Heart left ventricle (tissue), 16 donors: ENCODE data around the gene ZBTB21. TPM values are rescaled to one million over a fixed set of nuclear protein-coding genes. Genes with fewer than 3 reads are reported as not detected.
A peak's percentile ranks its signal among the peaks of the same experiment; 100 is the strongest.

Experiments used
- ATAC-seq, 4 donors: fragments of 200-7000 bp; cut with Tn5 transposase; one replicate each; pipeline ENCODE4 v1.9.1; 2020 to 2022; ENCODE audit warnings: moderate library complexity in 4 of 4, mild to moderate bottlenecking in 3 of 4, moderate number of reproducible peaks in 1 of 4
- DNase-seq, 5 donors: peaks; one replicate each; pipeline ENCODE4 v3.0.0-alpha.2; 2020
- H3K27ac ChIP-seq, 12 donors: fragments of 200-600 bp; sonication (generic) in 4 of 12; one replicate each; pipeline versions ENCODE4 v1.5.0 to v1.8.0; 2016 to 2022; ENCODE audit warnings: mild to moderate bottlenecking in 2 of 12
- H3K27me3 ChIP-seq, 9 donors: fragments of 200-600 bp; sonication (generic) in 2 of 9; one replicate each; pipeline versions ENCODE4 v1.5.1 to v1.8.0; 2016 to 2022; ENCODE audit warnings: mild to moderate bottlenecking in 3 of 9
- H3K36me3 ChIP-seq, 9 donors: fragments of 200-600 bp; sonication (generic) in 2 of 9; one replicate each; pipeline versions ENCODE4 v1.5.0 to v1.8.0; 2018 to 2022; ENCODE audit warnings: mild to moderate bottlenecking in 2 of 9
- H3K4me1 ChIP-seq, 12 donors: fragments of 200-600 bp; sonication (generic) in 4 of 12; one replicate each; pipeline versions ENCODE4 v1.5.0 to v1.8.0; 2016 to 2022; ENCODE audit warnings: mild to moderate bottlenecking in 3 of 12
- H3K4me3 ChIP-seq, 12 donors: fragments of 200-600 bp; sonication (generic) in 4 of 12; one replicate each; pipeline versions ENCODE4 v1.5.0 to v1.8.0; 2017 to 2022; ENCODE audit warnings: mild to moderate bottlenecking in 9 of 12, moderate library complexity in 4 of 12
- H3K9me3 ChIP-seq, 12 donors: fragments of 200-600 bp; sonication (generic) in 4 of 12; one replicate each; pipeline versions ENCODE4 v1.5.0 to v1.8.0; 2016 to 2022; ENCODE audit warnings: mild to moderate bottlenecking in 1 of 12
- POLR2A ChIP-seq, 2 donors: fragments of 450-650 bp; IDR thresholded peaks; one replicate each; pipeline ENCODE4 v1.6.1; 2017; ENCODE audit warnings: antibody characterized with exemption in 2 of 2, mild to moderate bottlenecking in 2 of 2, moderate library complexity in 2 of 2
- WGBS, 4 donors: extraction: QIAGEN DNeasy Blood & Tissue Kit in 2 of 4; methylation state at CpG; one replicate each; pipeline versions ENCODE4 v1.1.5 to v1.1.7; 2013 to 2018; 5-methylcytosine and 5-hydroxymethylcytosine counted together
- intact Hi-C, 10 donors: fragments of 100-400 bp; cut with DNase I; formaldehyde crosslinking; loops; one replicate each; pipeline versions ENCODE4 v1.11.1 to v1.14.2; 2022
- polyA plus RNA-seq, 2 donors: library from polyadenylated mRNA; stranded (reverse); fragments of 200-250 nt; gene quantifications; one replicate each; pipeline ENCODE4 v1.2.3, GENCODE V29; 2013
- total RNA-seq, 9 donors: library from RNA; depleted of rRNA in 2 of 9; stranded (reverse); fragments of >200 nt in 2 of 9; fragmentation: NEBNext Ultra II Directional in 3 of 9; extraction: Animal tissue kit (Norgen Biotek cat#: 25700) in 3 of 9; gene quantifications; one replicate each; pipeline versions ENCODE4 v1.1.0 to v1.2.4, GENCODE V29; 2016 to 2023
- TF ChIP-seq, protein P1 (sequence below), 12 donors: fragments of 200-600 bp; sonication (generic) in 4 of 12; IDR thresholded peaks; one replicate each; pipeline versions ENCODE4 v1.5.0 to v1.8.0; 2018 to 2022; ENCODE audit warnings: antibody characterized with exemption in 12 of 12, mild to moderate bottlenecking in 5 of 12
- donor health status: ischemic (EF 13 %, LVEDD 7.1; RV severe dilation, severe dysfunction).
- donor health status: healthy with polysubstance abuse.
- donor health status: DM: no; HTN: yes; CAD: no.
- donor health status: DM: no; HTN: no; CAD: no.
- donor health status: ischemic (EF 25% LVEDD 6.9; RV normal size, moderate dysfunction).
- donor health status: ischemic (EF 25% LVEDD 5.7; RV mildly dilated, moderate dysfunction).
- donor health status: healthy.
- donor health status: DM: yes; HTN: yes; CAD: no.
- donor health status: ischemic (EF 35%, LVEDD 5.7; RV mildly dilated, moderate dysfunction).
- donor health status: nonischemic (EF 11% LVEDD 7.7; RV severe dilation, severe dysfunction).
- donor health status: DM: yes; HTN: yes; CAD: no.
- donor health status: PGD.
- donor health status: ischemic (EF 29% LVEDD 5.4; RV normal size, mild dysfunction).
- donor health status: nonischemic (EF 23%, LVEDD 6.1; RV moderate dilation, normal function).

ZBTB21 gene
- total and polyA plus RNA-seq, 11 donors: 1.2 to 10.2 (median 6.1) TPM

DNA sequence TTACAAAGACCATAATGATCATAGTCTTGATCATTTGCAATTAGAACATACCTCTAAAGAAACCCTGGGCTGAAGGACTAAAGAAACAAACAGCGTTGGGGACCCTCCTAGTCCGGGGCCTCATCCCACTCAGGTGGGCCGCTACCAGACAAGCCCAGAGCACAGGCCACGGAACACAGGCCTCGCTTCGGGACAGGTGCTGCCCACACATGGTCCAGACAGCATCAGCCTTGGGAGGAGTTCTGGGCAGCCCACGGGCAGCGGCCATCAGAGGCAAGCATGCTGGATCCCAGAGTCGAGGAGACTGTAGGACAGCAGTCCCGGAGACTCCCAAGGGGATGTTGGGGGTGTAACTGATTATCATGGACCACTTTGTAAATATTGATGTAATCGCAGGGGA is 61.3 kb downstream of the ZBTB21 start:
- Histone ChIP-seq H3K4me1 (peaks cover 5 to 41% (median 28%) of the 10 kb centered on the region in 12 donors), H3K27me3 (no peaks in the 10 kb centered on the region), H3K9me3 (peaks cover 0 to 4% (median 0%) of the 10 kb centered on the region in 12 donors), H3K4me3 (no peak overlapping the region), H3K27ac (peak overlapping the region in 1 of 12 donors; percentile 9), H3K36me3 (no peaks in the 10 kb centered on the region)
- intact Hi-C loops: no loop called here
- ATAC-seq (no peak), DNase-seq (peak in 1 of 5 donors; percentile 19)
- no peak for TF ChIP-seq POLR2A (IDR thresholded peaks at IDR 0.05)
- TF ChIP-seq, protein P1, sequence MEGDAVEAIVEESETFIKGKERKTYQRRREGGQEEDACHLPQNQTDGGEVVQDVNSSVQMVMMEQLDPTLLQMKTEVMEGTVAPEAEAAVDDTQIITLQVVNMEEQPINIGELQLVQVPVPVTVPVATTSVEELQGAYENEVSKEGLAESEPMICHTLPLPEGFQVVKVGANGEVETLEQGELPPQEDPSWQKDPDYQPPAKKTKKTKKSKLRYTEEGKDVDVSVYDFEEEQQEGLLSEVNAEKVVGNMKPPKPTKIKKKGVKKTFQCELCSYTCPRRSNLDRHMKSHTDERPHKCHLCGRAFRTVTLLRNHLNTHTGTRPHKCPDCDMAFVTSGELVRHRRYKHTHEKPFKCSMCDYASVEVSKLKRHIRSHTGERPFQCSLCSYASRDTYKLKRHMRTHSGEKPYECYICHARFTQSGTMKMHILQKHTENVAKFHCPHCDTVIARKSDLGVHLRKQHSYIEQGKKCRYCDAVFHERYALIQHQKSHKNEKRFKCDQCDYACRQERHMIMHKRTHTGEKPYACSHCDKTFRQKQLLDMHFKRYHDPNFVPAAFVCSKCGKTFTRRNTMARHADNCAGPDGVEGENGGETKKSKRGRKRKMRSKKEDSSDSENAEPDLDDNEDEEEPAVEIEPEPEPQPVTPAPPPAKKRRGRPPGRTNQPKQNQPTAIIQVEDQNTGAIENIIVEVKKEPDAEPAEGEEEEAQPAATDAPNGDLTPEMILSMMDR (IDR thresholded peaks at IDR 0.05): no peak
- 89 to 94% (median 93%) methylated on average over 10 to 11 of the region's 11 CpGs for WGBS, 4 donors

DNA sequence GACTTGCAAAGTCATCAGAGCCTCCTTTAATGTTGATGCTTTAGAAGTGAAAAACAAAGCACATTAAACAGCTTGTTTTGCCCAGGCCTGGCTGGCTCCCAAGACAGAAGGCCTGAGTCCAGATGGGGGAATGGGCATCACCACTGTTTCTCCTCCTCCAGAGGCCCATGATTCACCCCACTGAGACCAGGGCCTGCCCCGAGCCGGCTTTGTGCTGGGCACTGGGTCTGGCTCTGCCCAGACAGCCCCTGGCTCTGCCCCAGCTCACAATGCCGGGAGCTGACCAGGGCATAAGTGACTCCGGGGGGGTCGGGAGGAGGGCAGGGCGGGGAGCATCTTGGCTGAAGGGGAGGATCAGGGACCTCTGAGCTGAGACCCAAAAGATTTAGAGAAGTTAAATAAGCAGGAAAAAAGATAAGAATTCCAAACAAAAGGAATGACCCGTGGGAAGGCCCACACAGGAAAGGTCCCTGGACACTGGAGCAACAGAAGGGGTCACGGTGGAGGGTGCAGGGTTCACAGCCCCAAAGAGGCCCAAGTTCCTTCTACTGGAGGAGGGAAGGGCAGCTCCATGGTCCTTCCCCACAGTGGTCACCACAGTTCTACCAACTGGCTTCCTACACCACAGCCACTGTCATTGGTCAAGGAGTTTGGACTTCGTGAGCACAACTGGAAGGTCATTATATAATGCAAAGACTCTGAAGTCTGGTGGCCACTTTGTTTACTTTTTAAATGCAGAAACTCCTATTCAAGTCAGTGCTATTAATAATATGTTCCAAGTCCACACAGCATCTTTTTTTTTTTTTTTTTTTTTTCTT is 61.9 kb downstream of the ZBTB21 start:
- H3K4me3 ChIP-seq: no peak overlapping the region

DNA sequence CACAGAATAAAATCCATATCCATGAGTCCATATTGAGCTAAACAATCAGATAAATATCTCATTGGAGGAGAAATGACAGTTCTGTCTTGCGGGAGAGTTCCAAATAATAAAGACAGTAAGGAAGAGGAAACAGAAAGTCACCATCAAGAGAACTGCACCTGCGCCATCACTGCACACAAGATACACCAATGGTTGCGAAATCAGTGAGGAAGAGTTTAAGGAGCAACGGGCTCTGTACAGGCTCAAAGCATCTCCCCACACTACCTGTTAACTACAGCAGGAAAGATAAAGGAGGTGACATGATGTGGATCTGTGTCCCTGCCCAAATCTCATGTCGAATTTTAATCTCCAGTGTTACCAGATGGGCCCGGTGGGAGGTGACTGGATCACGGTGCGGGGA is 64.2 kb downstream of the ZBTB21 start:
- H3K9me3 ChIP-seq: peaks cover 0 to 4% (median 0%) of the 10 kb centered on the region in 12 donors
- H3K27me3 ChIP-seq: no peaks in the 10 kb centered on the region
- no peak overlapping the region for H3K4me3 ChIP-seq
- ATAC-seq (no peak), DNase-seq (no peak)
- intact Hi-C loops: no loop called here
- H3K36me3 ChIP-seq: peaks cover 0 to 10% (median 5%) of the 10 kb centered on the region in 9 donors
- 89 to 95% (median 92%) methylated on average over 6 to 8 of the region's 8 CpGs for WGBS, 4 donors
- H3K27ac ChIP-seq: no peak overlapping the region
- H3K4me1 ChIP-seq: peaks cover 0 to 21% (median 13%) of the 10 kb centered on the region in 12 donors
- TF ChIP-seq, protein P1 (IDR thresholded peaks at IDR 0.05): no peak
- no peak for TF ChIP-seq POLR2A (IDR thresholded peaks at IDR 0.05)

More for the DNA sequence above, 61.9 kb downstream of the ZBTB21 start:
- DNase-seq (peak in 1 of 5 donors; percentile 36), ATAC-seq (peak; percentile 23 to 38 (median 32))
- Histone ChIP-seq H3K9me3 (peaks cover 0 to 4% (median 0%) of the 10 kb centered on the region in 12 donors), H3K36me3 (no peaks in the 10 kb centered on the region), H3K27me3 (no peaks in the 10 kb centered on the region), H3K4me1 (peaks cover 5 to 41% (median 27%) of the 10 kb centered on the region in 12 donors), H3K27ac (peak overlapping the region in 5 of 12 donors; percentile 2 to 60 (median 44))
- intact Hi-C loops: no loop called here
- TF ChIP-seq POLR2A (IDR thresholded peaks at IDR 0.05): no peak
- TF ChIP-seq, protein P1 (IDR thresholded peaks at IDR 0.05): no peak
- 52 to 68% (median 59%) methylated on average over 9 of the region's 9 CpGs for WGBS, 4 donors

DNA sequence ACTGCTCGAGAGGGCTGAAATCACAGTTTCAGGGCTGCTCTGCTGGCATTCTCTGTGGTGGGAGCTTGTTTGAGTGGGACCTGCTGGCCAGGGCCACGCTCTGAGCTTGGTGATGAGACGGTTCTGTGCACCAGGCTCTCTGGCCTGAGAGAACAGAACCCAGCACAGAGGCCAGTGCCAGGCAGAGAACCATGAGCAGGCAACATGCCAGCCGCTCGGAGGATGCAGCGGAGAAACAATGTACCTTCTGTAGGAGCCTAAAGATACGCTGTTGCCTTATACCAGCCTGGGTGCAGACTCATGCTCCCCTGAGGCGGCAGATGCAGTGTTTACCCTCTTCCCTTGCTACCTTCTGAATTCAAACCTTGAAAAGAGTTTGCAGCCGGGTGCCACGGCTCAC is 66.3 kb downstream of the ZBTB21 start:
- ATAC-seq (no peak), DNase-seq (no peak)
- no peak overlapping the region for H3K4me3 ChIP-seq
- 96 to 99% (median 97%) methylated on average over 10 of the region's 10 CpGs for WGBS, 4 donors
- intact Hi-C loops: no loop called here
- peaks cover 0 to 4% (median 0%) of the 10 kb centered on the region in 12 donors for H3K9me3 ChIP-seq
- peaks cover 0 to 28% (median 12%) of the 10 kb centered on the region in 9 donors for H3K36me3 ChIP-seq
- peaks cover 0 to 16% (median 12%) of the 10 kb centered on the region in 12 donors for H3K4me1 ChIP-seq
- H3K27ac ChIP-seq: no peak overlapping the region
- no peaks in the 10 kb centered on the region for H3K27me3 ChIP-seq
- no peak for TF ChIP-seq POLR2A (IDR thresholded peaks at IDR 0.05)
- TF ChIP-seq, protein P1 (IDR thresholded peaks at IDR 0.05): no peak
